ENCODE data around the gene SYT1. TPM values are rescaled to one million over a fixed set of nuclear protein-coding genes. Genes with fewer than 3 reads are reported as not detected.

SYT1 gene
- total RNA-seq, 1 donor from 2014 or later = not detected

- intact Hi-C loops (cut with micrococcal nuclease) = no loop called here
These were observed 411.1 kb downstream of the SYT1 start for GRCh38 chr12:79275631-79276030.

GRCh38 chr12:79283364-79283763 is 418.8 kb downstream of the SYT1 start:
- intact Hi-C loops (cut with micrococcal nuclease) = no loop called here

- intact Hi-C loops (cut with micrococcal nuclease) = no loop called here
These were observed 424.3 kb downstream of the SYT1 start for GRCh38 chr12:79288911-79289310.

- intact Hi-C loops (cut with micrococcal nuclease) = no loop called here
These were observed 427.1 kb downstream of the SYT1 start for GRCh38 chr12:79291711-79292110.

GRCh38 chr12:79294590-79294989 is 430.0 kb downstream of the SYT1 start:
- intact Hi-C loops (cut with micrococcal nuclease) = no loop called here

GRCh38 chr12:79295572-79295971 is 431.0 kb downstream of the SYT1 start:
- intact Hi-C loops (cut with micrococcal nuclease) = no loop called here

GRCh38 chr12:79296133-79296532 is 431.6 kb downstream of the SYT1 start:
- intact Hi-C loops (cut with micrococcal nuclease) = no loop called here

- intact Hi-C loops (cut with micrococcal nuclease) = no loop called here
These were observed 432.3 kb downstream of the SYT1 start for GRCh38 chr12:79296871-79297270.

- intact Hi-C loops (cut with micrococcal nuclease) = no loop called here
These were observed 433.9 kb downstream of the SYT1 start for GRCh38 chr12:79298506-79298905.

GRCh38 chr12:79299447-79300198 is 435.0 kb downstream of the SYT1 start:
- intact Hi-C loops (cut with micrococcal nuclease) = no loop called here

- intact Hi-C loops (cut with micrococcal nuclease) = no loop called here
These were observed 435.6 kb downstream of the SYT1 start for GRCh38 chr12:79300199-79300568.

- intact Hi-C loops (cut with micrococcal nuclease) = no loop called here
These were observed 436.6 kb downstream of the SYT1 start for GRCh38 chr12:79301181-79301580.

- intact Hi-C loops (cut with micrococcal nuclease) = no loop called here
These were observed 437.7 kb downstream of the SYT1 start for GRCh38 chr12:79302162-79302814.

GRCh38 chr12:79307340-79307739 is 442.8 kb downstream of the SYT1 start:
- intact Hi-C loops (cut with micrococcal nuclease) = no loop called here

- intact Hi-C loops (cut with micrococcal nuclease) = no loop called here
These were observed 444.5 kb downstream of the SYT1 start for GRCh38 chr12:79309039-79309438.

- intact Hi-C loops (cut with micrococcal nuclease) = no loop called here
These were observed 452.7 kb downstream of the SYT1 start for GRCh38 chr12:79317179-79317847.

- intact Hi-C loops (cut with micrococcal nuclease) = no loop called here
These were observed 458.3 kb downstream of the SYT1 start for GRCh38 chr12:79322905-79323304.

- intact Hi-C loops (cut with micrococcal nuclease) = no loop called here
These were observed 460.0 kb downstream of the SYT1 start for GRCh38 chr12:79324571-79324970.

GRCh38 chr12:79326222-79326621 is 461.6 kb downstream of the SYT1 start:
- intact Hi-C loops (cut with micrococcal nuclease) = no loop called here

- intact Hi-C loops (cut with micrococcal nuclease) = no loop called here
These were observed 462.1 kb downstream of the SYT1 start for GRCh38 chr12:79326663-79327062.

- intact Hi-C loops (cut with micrococcal nuclease) = no loop called here
These were observed 462.9 kb downstream of the SYT1 start for GRCh38 chr12:79327465-79327864.

- intact Hi-C loops (cut with micrococcal nuclease) = no loop called here
These were observed 465.4 kb downstream of the SYT1 start for GRCh38 chr12:79329933-79330332.

- intact Hi-C loops (cut with micrococcal nuclease) = no loop called here
These were observed 467.3 kb downstream of the SYT1 start for GRCh38 chr12:79331870-79332269.
